ENCODE data around the gene ERI2. TPM values are rescaled to one million over a fixed set of nuclear protein-coding genes. Genes with fewer than 3 reads are reported as not detected.

ERI2 gene
- total RNA-seq, 1 experiment from 2014 or later = 16.9 TPM

GRCh38 chr16:20789130-20789529 is 17.1 kb downstream of the ERI2 start (continued):
- TF ChIP-seq GRHL2 (CRISPR knock-in tag; IDR thresholded peaks at IDR 0.05; ENCODE audit: insufficient replicate concordance, severe bottlenecking) = no peak
- TF ChIP-seq E2F4 (CRISPR knock-in tag; IDR thresholded peaks at IDR 0.05; ENCODE audit: borderline replicate concordance, low read depth) = no peak
- no peak for TF ChIP-seq FOXP1 (CRISPR knock-in tag; IDR thresholded peaks at IDR 0.05; ENCODE audit: borderline replicate concordance)
- TF ChIP-seq NR1H2 (CRISPR knock-in tag; IDR thresholded peaks at IDR 0.05) = no peak
- no peak for TF ChIP-seq IRF1 (CRISPR knock-in tag; IDR thresholded peaks at IDR 0.05)
- TF ChIP-seq TEAD1 (CRISPR knock-in tag; IDR thresholded peaks at IDR 0.05) = no peak
- TF ChIP-seq PRDM15 (CRISPR knock-in tag; IDR thresholded peaks at IDR 0.05) = no peak
- TF ChIP-seq ZNF671 (CRISPR knock-in tag; IDR thresholded peaks at IDR 0.05) = no peak
- TF ChIP-seq ZNF396 (CRISPR knock-in tag; IDR thresholded peaks at IDR 0.05; ENCODE audit: borderline replicate concordance) = no peak

- H3K9me3 Mint-ChIP-seq = no peaks in the 10 kb centered on the region
- DNase-seq (ENCODE audit: low spot score) (no peak), ATAC-seq (no peak)
- no peaks in the 10 kb centered on the region for H3K4me1 Mint-ChIP-seq
- CTCF ChIA-PET = interaction anchor here (3.7 kb wide), 1 partner anchor 9 kb away, joined by 11 read pairs; no protein-coding TSS in a partner anchor
- no peak overlapping the region for H3K4me3 Mint-ChIP-seq
- no peak for TF ChIP-seq JUN (CRISPR knock-in tag; IDR thresholded peaks at IDR 0.05)
- TF ChIP-seq MYBL2 (CRISPR knock-in tag; IDR thresholded peaks at IDR 0.05) = no peak
- TF ChIP-seq AR (CRISPR knock-in tag; IDR thresholded peaks at IDR 0.05) = no peak
- no peaks in the 10 kb centered on the region for H3K36me3 Mint-ChIP-seq
- POLR2A ChIA-PET = no interaction called here
- H3K27ac Mint-ChIP-seq = no peak overlapping the region
- H3K27me3 Mint-ChIP-seq (ENCODE audit: low read depth) = no peaks in the 10 kb centered on the region
Observed at GRCh38 chr16:20784204-20784603, 22.1 kb downstream of the ERI2 start.

- H3K27me3 Mint-ChIP-seq (ENCODE audit: low read depth) = no peaks in the 10 kb centered on the region
- POLR2A ChIA-PET = no interaction called here
Observed at GRCh38 chr16:20782470-20782869, 23.8 kb downstream of the ERI2 start.

More at GRCh38 chr16:20782470-20782869, 23.8 kb downstream of the ERI2 start:
- TF ChIP-seq TCF7 (CRISPR knock-in tag; IDR thresholded peaks at IDR 0.05; ENCODE audit: low read depth) (no peak), GABPB1 (CRISPR knock-in tag; IDR thresholded peaks at IDR 0.05) (no peak), AR (CRISPR knock-in tag; IDR thresholded peaks at IDR 0.05) (no peak), PRRX2 (CRISPR knock-in tag; IDR thresholded peaks at IDR 0.05) (no peak), MXD4 (CRISPR knock-in tag; IDR thresholded peaks at IDR 0.05; ENCODE audit: borderline replicate concordance) (no peak), IRF1 (CRISPR knock-in tag; IDR thresholded peaks at IDR 0.05) (no peak)
- CTCF ChIA-PET = interaction anchor here (0.6 to 1.1 kb wide), 2 partner anchors 8 to 17 kb away, joined by 3 read pairs; no protein-coding TSS in a partner anchor
- Mint-ChIP-seq H3K27ac (no peak overlapping the region), H3K36me3 (no peaks in the 10 kb centered on the region), H3K4me3 (no peak overlapping the region), H3K9me3 (no peaks in the 10 kb centered on the region), H3K4me1 (no peaks in the 10 kb centered on the region)
- ATAC-seq (no peak), DNase-seq (ENCODE audit: low spot score) (no peak)

Data from WTC11 (cell line).